CD4-positive, alpha-beta T cell treated with Interferon gamma for 1 hour (primary cell): ENCODE results near the gene ZAP70.
A peak's percentile ranks its signal among the peaks of the same experiment; 100 is the strongest.
"Not testable (repeated sequence)": the region's sequence is repeated elsewhere in the genome, so short reads cannot be mapped to it uniquely, and the experiment has no call there.

Source experiments
- DNase-seq: peaks from one replicate; pipeline ENCODE4 v3.0.0-alpha.2; 2020

Gene ZAP70

GRCh38 chr2:97713296-97714083 is at the start of gene ZAP70:
Gene ZAP70, plus strand, starts transcription at chr2:97713576. Its CDS starts 10,461 bp downstream, at chr2:97724037.
- peak; percentile 39 for DNase-seq

GRCh38 chr2:97663626-97663961 is 49.8 kb upstream of the ZAP70 start:
- no peak for DNase-seq

- peak; percentile 99 for DNase-seq
Measured at GRCh38 chr2:97663962-97664635, 49.3 kb upstream of the ZAP70 start, which contains the start of gene ACTR1B. Gene ACTR1B, minus strand, starts transcription at chr2:97664044. Its CDS starts 154 bp downstream, at chr2:97663890.

GRCh38 chr2:97664636-97664970 is 48.8 kb upstream of the ZAP70 start:
- DNase-seq, result no peak

- DNase-seq, result no peak
Measured at GRCh38 chr2:97669448-97669847, 43.9 kb upstream of the ZAP70 start, which contains the start of gene C2orf92. Gene C2orf92, plus strand, starts transcription at chr2:97669713. Its CDS starts 76 bp downstream, at chr2:97669789.

- no peak for DNase-seq
Measured at GRCh38 chr2:97670471-97670870, 42.9 kb upstream of the ZAP70 start.

- DNase-seq, result no peak
Measured at GRCh38 chr2:97671526-97671925, 41.9 kb upstream of the ZAP70 start.

- DNase-seq, result not testable (repeated sequence)
Measured at GRCh38 chr2:97672606-97673140, 40.7 kb upstream of the ZAP70 start.

- DNase-seq, result no peak
Measured at GRCh38 chr2:97673182-97673914, 40.0 kb upstream of the ZAP70 start.

GRCh38 chr2:97673915-97674283 is 39.5 kb upstream of the ZAP70 start:
- DNase-seq, result no peak

GRCh38 chr2:97675430-97676113 is 37.8 kb upstream of the ZAP70 start:
- DNase-seq, result no peak

GRCh38 chr2:97676620-97677019 is 36.8 kb upstream of the ZAP70 start:
- DNase-seq, result no peak

- no peak for DNase-seq
Measured at GRCh38 chr2:97677480-97677879, 35.9 kb upstream of the ZAP70 start.

GRCh38 chr2:97678298-97678697 is 35.1 kb upstream of the ZAP70 start:
- no peak for DNase-seq

GRCh38 chr2:97687235-97687634 is 26.1 kb upstream of the ZAP70 start:
- not testable (repeated sequence) for DNase-seq

GRCh38 chr2:97688062-97688827 is 25.1 kb upstream of the ZAP70 start:
- no peak for DNase-seq

GRCh38 chr2:97691166-97691565 is 22.2 kb upstream of the ZAP70 start:
- DNase-seq, result no peak

- no peak for DNase-seq
Measured at GRCh38 chr2:97693476-97693875, 19.9 kb upstream of the ZAP70 start.

GRCh38 chr2:97695744-97696143 is 17.6 kb upstream of the ZAP70 start:
- no peak for DNase-seq

GRCh38 chr2:97697252-97698235 is 15.8 kb upstream of the ZAP70 start:
- DNase-seq, result peak; percentile 84

- no peak for DNase-seq
Measured at GRCh38 chr2:97698530-97698929, 14.8 kb upstream of the ZAP70 start.
